ENCODE results near the gene LRP8. TPM values are rescaled to one million over a fixed set of nuclear protein-coding genes. Genes with fewer than 3 reads are reported as not detected.

The LRP8 gene
- total and polyA plus RNA-seq, 4 donors = 0.15 to 0.75 (median 0.29) TPM

- TF ChIP-seq TAF1 (conservative IDR thresholded peaks at IDR 0.05) (no peak), JUND (IDR thresholded peaks at IDR 0.05) (no peak), HNF4A (conservative IDR thresholded peaks at IDR 0.05) (no peak), EGR1 (IDR thresholded peaks at IDR 0.05; ENCODE audit: low read depth in 2 of 2) (no peak), ATF3 (IDR thresholded peaks at IDR 0.05) (no peak), YY1 (IDR thresholded peaks at IDR 0.05) (no peak), NR2F2 (IDR thresholded peaks at IDR 0.05) (no peak), FOXA1 (IDR thresholded peaks at IDR 0.05) (no peak), GABPA (IDR thresholded peaks at IDR 0.05 in 1 of 2, conservative IDR thresholded peaks at IDR 0.05 in 1 of 2) (no peak), FOXA2 (IDR thresholded peaks at IDR 0.05) (no peak)
- WGBS = 88% methylated on average over 46 of the region's 46 CpGs
These were observed 51.0 kb downstream of the LRP8 start for GRCh38 chr1:53276902-53277281.

GRCh38 chr1:53276153-53276901, 51.5 kb downstream of the LRP8 start:
- no peaks in the 10 kb centered on the region for H3K27me3 ChIP-seq (ENCODE audit: control insufficient read depth in 4 of 4, insufficient read depth in 4 of 4, low read length in 3 of 4)
- H3K9ac ChIP-seq (ENCODE audit: low read depth in 1 of 2, low read length in 2 of 2) = no peak overlapping the region
- no peak overlapping the region for H3K27ac ChIP-seq (ENCODE audit: low read depth in 1 of 2, low read length in 2 of 2)
- no peak overlapping the region for H3K4me3 ChIP-seq (ENCODE audit: low read depth in 1 of 3, low read length in 3 of 3)
- TF ChIP-seq TAF1 (conservative IDR thresholded peaks at IDR 0.05) (no peak), ZBTB33 (IDR thresholded peaks at IDR 0.05) (no peak), FOXA1 (IDR thresholded peaks at IDR 0.05) (no peak), CTCF (IDR thresholded peaks at IDR 0.05; ENCODE audit: low read depth, low read length, missing input control) (no peak), FOXA2 (IDR thresholded peaks at IDR 0.05) (no peak), JUND (IDR thresholded peaks at IDR 0.05) (no peak), YY1 (IDR thresholded peaks at IDR 0.05) (no peak), RXRA (IDR thresholded peaks at IDR 0.05) (no peak), ATF3 (IDR thresholded peaks at IDR 0.05) (no peak), HNF4G (IDR thresholded peaks at IDR 0.05) (no peak), NR2F2 (IDR thresholded peaks at IDR 0.05) (no peak), GABPA (IDR thresholded peaks at IDR 0.05 in 1 of 2, conservative IDR thresholded peaks at IDR 0.05 in 1 of 2) (no peak), RAD21 (IDR thresholded peaks at IDR 0.05) (no peak), HNF4A (conservative IDR thresholded peaks at IDR 0.05) (no peak), SP1 (IDR thresholded peaks at IDR 0.05) (no peak), EGR1 (IDR thresholded peaks at IDR 0.05; ENCODE audit: low read depth in 2 of 2) (no peak)
- TF ChIP-seq, protein P1, sequence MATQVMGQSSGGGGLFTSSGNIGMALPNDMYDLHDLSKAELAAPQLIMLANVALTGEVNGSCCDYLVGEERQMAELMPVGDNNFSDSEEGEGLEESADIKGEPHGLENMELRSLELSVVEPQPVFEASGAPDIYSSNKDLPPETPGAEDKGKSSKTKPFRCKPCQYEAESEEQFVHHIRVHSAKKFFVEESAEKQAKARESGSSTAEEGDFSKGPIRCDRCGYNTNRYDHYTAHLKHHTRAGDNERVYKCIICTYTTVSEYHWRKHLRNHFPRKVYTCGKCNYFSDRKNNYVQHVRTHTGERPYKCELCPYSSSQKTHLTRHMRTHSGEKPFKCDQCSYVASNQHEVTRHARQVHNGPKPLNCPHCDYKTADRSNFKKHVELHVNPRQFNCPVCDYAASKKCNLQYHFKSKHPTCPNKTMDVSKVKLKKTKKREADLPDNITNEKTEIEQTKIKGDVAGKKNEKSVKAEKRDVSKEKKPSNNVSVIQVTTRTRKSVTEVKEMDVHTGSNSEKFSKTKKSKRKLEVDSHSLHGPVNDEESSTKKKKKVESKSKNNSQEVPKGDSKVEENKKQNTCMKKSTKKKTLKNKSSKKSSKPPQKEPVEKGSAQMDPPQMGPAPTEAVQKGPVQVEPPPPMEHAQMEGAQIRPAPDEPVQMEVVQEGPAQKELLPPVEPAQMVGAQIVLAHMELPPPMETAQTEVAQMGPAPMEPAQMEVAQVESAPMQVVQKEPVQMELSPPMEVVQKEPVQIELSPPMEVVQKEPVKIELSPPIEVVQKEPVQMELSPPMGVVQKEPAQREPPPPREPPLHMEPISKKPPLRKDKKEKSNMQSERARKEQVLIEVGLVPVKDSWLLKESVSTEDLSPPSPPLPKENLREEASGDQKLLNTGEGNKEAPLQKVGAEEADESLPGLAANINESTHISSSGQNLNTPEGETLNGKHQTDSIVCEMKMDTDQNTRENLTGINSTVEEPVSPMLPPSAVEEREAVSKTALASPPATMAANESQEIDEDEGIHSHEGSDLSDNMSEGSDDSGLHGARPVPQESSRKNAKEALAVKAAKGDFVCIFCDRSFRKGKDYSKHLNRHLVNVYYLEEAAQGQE (IDR thresholded peaks at IDR 0.05) = no peak
- TF ChIP-seq, protein P2, sequence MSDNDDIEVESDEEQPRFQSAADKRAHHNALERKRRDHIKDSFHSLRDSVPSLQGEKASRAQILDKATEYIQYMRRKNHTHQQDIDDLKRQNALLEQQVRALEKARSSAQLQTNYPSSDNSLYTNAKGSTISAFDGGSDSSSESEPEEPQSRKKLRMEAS (IDR thresholded peaks at IDR 0.05) = no peak
- WGBS = 84% methylated on average over 48 of the region's 48 CpGs
- no peaks in the 10 kb centered on the region for H3K4me1 ChIP-seq (ENCODE audit: control insufficient read depth in 4 of 4, insufficient read depth in 4 of 4, low read length in 3 of 4)
- DNase-seq (ENCODE audit: low spot score) = no peak
- no peaks in the 10 kb centered on the region for H3K36me3 ChIP-seq (ENCODE audit: control insufficient read depth in 4 of 4, insufficient read depth in 3 of 4, low read depth in 1 of 4, low read length in 3 of 4)
- no peaks in the 10 kb centered on the region for H3K9me3 ChIP-seq (ENCODE audit: control insufficient read depth in 4 of 4, low read length in 3 of 4)

More at GRCh38 chr1:53276902-53277281, 51.0 kb downstream of the LRP8 start:
- no peaks in the 10 kb centered on the region for H3K9me3 ChIP-seq (ENCODE audit: control insufficient read depth in 4 of 4, low read length in 3 of 4)
- no peak overlapping the region for H3K4me3 ChIP-seq (ENCODE audit: low read depth in 1 of 3, low read length in 3 of 3)
- H3K36me3 ChIP-seq (ENCODE audit: control insufficient read depth in 4 of 4, insufficient read depth in 3 of 4, low read depth in 1 of 4, low read length in 3 of 4) = no peaks in the 10 kb centered on the region
- no peak for DNase-seq (ENCODE audit: low spot score)
- no peak overlapping the region for H3K27ac ChIP-seq (ENCODE audit: low read depth in 1 of 2, low read length in 2 of 2)
- H3K4me1 ChIP-seq (ENCODE audit: control insufficient read depth in 4 of 4, insufficient read depth in 4 of 4, low read length in 3 of 4) = no peaks in the 10 kb centered on the region
- H3K9ac ChIP-seq (ENCODE audit: low read depth in 1 of 2, low read length in 2 of 2) = no peak overlapping the region
- no peaks in the 10 kb centered on the region for H3K27me3 ChIP-seq (ENCODE audit: control insufficient read depth in 4 of 4, insufficient read depth in 4 of 4, low read length in 3 of 4)
